Activated CD4-positive, alpha-beta T cell treated with anti-CD3 and anti-CD28 coated beads, Interleukin-2, amount 50 U/mL, for 48 hours (primary cell): ENCODE results near the gene ULBP2.
A peak's percentile ranks its signal among the peaks of the same experiment; 100 is the strongest.
"Not testable (repeated sequence)": the region's sequence is repeated elsewhere in the genome, so short reads cannot be mapped to it uniquely, and the experiment has no call there.

Source experiments
- DNase-seq, 2 experiments: peaks; one replicate each; pipeline ENCODE4 v3.0.0-alpha.2; 2020

The ULBP2 gene

DNA sequence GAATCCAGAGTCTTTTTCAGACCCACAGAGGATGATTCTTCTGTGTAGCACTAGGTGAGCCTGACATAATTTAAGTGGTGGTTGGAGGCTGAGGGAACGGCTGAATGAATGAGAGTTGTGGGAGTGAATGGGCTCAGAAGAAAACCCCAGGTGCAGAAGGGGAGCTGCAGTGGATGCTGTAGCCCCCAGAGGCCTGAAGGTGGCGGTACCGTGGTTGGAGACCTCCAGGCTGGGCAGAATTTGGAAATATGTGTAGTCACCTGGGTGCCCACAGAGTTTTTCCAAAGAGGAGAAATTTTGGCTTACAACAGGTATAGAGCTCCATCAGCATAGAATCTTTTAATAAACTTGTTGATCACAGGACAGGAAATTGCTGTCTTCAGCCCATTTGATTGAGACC is 12.4 kb upstream of the ULBP2 start:
- no peak for DNase-seq

DNA sequence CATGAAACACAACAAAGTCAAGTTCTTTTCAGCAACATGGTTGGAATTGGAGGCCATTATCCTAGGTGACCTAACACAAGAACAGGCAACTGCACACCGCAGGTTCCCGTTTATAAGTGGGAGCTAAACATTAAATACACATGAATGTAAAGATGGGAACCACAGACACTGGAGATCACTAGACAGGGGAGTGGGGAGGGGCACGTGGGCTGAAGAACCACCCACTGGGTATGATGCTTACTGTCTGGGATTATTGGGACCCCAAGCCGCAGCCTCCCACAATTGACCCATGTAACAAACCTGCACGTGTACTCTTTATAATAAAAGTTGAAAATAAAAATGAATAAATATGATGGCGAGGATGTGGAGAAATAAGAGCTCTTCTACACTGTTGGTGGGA is 10.3 kb upstream of the ULBP2 start:
- no peak for DNase-seq

DNA sequence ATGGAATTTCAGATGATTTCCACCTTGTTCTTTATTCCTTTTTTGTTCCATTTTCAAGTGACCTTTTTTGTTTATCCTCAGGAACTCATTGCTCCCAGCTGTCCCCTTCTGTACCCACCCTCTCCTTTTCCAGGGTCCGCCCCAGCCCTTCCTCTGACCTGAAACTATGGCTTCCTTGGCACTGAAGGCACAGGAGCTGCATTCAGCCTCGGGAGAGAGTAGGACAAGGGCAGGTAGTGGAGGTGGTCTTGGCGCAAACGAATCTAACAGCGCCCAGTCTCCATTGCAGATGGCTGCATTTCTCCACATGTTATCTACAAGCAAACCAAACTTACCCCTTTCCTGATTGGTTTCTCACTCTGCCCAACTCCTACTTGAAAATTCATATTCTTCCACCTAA is 8.8 kb upstream of the ULBP2 start:
- no peak for DNase-seq

DNA sequence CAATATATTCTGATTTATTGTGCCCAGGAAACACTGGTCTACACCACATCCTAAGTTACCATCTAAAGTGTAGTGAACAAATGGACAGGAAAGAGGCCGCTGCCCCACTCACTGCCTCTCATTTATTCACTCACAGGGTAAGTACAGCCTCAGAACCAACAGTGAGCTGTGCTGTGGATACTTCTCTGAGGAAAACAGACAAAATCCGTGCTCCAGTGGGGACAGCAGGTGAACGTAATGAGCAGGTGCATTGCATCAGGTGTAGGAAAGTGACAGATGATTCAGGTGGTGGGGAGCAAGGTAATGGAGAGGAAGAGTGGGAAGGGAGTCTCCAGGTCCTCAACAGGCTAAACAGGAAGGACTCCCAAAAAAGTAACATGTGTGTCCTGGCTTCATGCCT is 8.4 kb upstream of the ULBP2 start:
- no peak for DNase-seq

DNA sequence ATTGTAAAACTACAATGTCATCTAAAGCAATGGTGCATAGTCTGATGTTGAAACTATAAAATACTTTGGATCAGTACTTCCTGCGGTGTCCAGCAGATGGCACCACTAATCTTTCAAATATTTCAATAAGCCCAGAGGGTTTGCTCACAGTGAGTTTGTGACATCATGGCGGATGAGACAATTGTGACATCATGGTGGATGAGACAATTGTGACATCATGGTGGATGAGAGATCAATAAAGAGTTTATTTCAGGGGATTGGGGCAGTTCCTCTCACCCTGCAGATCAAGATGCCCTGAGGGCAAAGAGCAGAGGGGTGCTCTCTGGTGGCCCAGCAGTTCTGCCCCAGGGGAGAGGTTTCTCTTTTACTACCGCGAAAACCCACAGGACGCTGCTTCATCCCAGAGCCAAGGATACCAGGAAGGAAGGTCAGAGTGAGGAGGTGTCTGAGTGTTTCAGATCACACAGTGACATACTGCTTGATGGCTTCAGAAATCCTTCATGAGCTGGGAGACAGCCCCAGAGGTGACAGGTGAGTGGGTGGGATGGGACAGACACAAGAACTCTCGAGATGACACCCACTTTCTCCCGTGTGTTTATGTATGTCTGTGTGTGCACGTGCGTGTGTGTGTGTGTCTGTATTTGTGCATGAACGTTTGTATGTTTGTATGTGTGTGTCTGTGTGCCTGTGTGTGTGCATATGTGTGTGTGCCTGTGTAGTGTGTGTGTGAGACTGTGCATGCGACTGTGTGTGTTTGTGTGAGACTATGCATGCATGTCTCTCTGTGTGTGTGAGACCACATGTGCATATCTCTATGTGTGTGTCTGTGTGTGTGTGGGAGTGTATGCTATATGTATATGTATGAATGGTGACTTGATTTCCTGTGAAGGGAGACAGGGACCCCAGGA is 7.3 kb upstream of the ULBP2 start:
- peak; percentile 68 to 78 for DNase-seq

DNA sequence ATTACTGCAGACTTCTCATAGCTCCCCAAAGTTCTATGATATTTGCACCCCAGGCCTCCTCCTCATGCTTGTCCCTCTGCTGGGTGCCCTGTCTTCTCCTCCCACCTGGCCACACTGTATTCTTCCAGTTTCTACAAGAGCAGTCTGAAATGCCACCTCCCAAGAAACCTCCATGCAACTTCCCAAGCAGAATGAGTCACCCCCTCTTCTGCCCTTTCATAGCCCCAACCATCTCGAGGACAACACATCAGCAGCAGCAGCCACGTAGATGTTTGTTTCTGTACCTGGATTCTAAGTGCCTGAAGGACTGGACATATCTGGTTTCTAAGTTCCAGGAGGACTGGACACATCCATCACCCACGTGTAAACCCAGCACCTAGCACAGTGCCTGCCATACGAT is 6.6 kb upstream of the ULBP2 start:
- DNase-seq, result no peak

DNA sequence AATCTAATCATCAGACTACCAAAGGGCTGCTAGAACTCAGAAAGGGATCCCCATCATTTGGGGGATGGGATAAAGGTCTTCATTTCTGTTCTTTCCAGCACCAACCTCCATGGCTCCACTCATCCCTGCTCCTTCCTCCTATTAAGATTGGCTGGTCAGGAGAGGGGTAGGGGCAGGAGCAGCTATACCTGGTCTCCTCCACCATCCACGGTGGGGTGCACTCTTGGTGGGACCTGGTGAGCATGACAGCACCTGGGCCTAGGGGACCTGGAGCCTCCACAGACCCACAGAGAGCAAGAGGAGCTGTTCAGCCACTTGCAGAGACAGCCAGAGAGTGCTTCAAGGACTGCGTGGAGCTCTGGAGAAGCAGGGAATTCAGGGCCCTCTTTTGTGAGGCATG is 6.1 kb upstream of the ULBP2 start:
- no peak for DNase-seq

DNA sequence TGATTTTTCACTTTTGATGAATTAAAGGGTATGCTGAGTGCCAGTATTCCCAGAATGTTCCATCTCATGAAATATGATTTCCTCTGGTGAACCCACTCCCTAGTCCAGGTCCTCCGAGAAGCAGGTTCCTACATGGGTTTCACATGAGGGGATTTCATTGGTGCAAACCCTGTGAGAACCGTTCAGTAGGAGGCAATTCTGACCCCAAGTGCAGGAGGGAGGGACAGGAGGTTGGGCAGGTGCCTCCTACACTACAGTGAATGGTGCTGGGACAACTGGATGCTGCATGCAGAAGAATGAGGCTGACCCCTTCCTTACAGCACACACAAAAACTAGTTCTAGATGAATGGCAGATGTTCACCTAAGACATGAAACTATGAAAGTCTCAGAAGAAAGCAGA is 5.1 kb upstream of the ULBP2 start:
- no peak for DNase-seq

DNA sequence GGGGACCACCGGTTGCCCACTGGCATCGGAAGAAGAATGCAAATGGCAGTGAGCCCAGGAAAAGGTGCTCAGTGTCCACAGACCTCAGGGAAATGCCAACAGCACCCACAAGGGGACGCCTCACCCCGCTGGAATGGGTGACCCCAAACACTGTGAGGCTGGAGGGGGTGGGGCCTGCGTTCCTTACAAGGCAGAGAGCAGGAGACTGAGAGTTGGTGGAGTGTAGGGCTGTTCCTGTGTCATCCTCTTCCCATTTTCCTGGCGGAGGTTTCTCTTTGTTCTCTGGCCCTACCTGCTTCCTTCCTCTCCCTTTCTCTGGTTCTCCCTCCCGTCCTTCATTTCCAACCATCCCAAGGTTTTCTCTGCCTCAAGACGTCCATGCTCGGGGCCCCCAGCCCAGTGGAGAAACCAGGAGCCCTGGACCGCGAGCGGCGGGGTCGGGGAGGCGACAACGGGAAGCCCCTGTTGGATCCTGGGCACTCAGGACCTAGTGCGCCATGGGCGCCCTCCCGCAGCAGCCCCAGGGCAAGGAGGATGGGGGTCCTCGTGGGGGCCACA is 3.7 kb upstream of the ULBP2 start:
- DNase-seq, result not testable (repeated sequence)

DNA sequence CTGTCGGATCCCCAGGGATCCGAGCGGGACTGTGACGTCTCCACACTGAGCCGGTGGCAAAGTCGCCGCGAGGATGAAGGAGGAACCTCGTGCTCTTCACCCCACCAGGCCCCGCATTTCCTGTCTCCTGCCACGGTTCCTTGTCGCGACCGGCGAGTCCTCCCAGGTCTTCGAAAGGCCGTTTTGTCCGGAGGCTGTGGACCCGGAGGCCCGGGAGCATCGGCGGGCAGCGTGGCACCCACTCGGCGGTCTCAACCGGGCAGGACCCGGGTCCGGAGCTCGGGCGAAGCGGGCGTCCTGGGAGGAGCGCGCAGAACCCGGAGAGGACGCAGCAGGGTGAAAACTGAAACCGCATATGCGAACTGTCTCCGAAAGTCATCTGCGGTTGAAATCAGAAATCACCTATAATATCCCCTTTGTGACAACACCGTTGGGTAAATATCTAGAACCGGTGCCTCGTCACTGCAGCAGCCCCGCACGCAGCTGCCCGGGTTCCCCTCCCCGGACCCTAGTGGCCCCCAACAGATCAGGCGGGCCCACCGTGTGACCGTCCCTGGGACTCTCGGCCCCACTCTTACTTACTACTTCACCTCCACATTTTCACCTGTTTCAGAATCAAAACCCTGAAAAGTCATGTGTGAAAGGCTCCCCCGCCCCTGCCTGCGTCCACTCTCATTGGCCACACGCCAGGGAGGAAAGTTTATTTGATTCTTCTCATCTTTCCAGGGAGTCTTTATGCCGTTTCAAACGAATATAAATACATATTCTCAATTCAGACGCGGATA is 3.1 kb upstream of the ULBP2 start:
- DNase-seq, result peak; percentile 32 to 47

DNA sequence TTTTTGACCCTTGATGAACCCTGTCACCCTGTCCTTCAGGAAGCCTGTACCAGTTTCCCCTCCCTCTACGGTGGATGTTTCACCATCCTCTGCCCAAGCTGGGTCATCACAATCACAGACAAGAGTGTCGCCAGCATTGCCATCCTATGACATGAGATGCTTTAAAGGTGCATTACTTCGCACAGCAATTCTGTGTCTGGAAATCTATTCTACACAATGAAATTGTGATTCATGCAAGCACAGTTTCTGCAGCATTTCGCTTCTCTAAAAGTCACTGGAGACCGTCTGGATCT is 2.5 kb upstream of the ULBP2 start:
- no peak for DNase-seq

DNA sequence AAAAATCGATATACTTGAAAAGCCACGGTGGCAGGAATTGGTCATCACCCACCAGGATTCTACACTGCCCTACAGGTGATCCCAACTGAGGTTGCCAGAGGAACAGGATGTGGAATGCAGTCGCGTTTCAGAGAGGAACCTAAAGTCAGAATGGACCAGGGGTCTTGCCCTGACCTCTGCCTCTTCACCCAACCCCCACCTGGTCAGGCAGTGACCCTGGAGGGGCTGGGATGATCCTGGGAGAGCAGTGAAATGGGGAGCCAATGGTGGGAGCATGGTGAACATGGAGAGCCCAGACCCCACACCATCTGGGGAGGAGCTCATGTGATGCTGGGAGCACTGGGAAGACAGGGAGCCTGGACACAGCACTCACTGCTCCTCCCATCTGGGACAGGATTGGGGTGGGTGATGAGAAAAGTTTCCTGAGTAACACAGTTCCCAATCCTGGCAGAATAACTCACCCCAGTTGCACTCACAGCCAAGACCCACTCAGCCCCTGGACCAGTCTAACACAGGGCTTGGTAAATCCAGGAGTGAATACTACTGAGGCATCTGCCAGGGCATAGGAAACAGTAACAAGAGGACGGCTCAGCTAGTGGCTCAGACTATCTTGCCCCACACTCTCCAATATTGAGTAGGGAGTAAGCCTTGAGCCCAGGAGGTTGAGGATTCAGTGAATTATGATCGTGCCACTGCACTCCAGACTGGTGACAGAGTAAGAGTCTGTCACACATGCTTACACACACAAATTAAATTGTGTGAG is 1.7 kb upstream of the ULBP2 start:
- no peak for DNase-seq

DNA sequence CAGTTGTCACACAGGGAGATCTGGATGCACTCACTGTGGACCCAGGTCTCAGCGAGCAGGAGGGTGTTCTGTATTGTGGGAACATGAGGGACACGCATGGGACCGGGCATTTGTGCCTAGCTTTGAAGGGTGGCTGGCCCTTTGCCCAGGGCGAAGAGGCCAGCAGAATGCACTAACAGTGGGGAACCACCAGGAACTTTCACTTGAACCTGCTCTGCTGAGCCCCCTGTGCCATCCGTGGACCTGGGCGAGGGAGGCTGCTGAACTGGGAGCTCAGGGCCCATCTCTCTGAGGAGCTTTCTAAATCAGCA is 1.2 kb upstream of the ULBP2 start:
- DNase-seq, result no peak

DNA sequence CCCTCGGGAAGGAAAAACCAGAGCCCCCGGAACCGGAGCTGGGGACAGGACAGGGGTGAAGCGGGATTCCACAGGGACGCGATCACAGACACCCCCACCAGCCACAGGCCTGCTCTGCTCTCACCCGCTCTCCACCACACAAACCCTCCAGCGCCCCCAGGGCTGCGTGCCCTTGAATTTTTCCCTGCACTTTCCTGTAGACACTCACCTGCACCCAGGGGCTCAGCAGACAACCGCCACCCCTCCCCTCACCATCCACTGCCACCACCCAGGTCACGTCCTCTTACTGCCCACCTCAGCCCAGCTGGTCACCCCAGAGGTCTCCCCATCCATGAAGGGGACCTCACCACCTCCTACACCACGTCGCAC is 631 bp downstream of the ULBP2 start:
- DNase-seq, result no peak

DNA sequence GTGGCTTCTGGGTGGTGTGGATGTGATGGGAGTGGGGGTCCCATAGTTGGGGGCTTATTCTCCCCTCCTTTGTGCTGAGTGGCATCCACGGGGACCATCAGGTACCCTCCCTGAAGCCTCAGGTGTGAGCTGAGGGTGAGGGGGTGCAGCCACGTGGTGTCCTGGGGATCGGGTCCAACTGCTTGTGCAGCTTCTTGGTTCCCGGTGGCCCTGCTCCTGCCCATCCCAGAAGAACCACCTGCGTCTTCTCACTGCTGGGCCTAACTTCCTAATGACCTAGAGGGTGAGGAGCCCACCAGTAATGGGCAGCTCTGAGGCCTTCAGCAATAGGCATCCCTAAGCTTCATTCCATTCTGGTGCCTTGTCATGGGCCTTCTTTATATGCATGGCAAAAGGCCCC is 1.5 kb downstream of the ULBP2 start:
- DNase-seq, result not testable (repeated sequence)

DNA sequence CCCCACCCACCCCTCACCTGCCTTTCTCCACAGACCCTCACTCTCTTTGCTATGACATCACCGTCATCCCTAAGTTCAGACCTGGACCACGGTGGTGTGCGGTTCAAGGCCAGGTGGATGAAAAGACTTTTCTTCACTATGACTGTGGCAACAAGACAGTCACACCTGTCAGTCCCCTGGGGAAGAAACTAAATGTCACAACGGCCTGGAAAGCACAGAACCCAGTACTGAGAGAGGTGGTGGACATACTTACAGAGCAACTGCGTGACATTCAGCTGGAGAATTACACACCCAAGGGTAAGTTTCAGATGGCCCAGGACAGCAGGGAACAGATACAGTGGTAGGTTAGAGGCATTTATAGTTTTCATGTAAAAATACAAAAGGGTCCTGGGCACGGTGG is 3.5 kb downstream of the ULBP2 start:
- DNase-seq, result not testable (repeated sequence)

DNA sequence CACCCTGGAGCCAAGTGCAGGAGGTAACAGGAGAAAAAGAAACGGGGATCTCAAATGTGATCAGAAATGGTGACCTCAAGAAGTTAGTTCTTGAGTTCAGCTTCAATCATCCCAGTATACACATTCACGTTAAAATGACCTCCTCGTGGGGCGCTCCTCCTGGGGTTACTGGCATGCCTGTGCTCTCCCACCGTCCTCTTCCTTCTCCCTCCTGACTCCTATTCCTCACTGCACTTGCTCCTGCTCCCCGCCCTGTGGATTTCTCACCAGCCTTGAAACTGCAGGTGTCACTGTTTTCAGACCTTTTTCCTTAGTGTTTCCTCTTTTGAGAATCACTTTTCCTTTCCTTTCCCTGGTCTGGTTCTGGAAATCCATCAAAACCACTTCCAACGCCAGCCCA is 4.8 kb downstream of the ULBP2 start:
- not testable (repeated sequence) for DNase-seq

DNA sequence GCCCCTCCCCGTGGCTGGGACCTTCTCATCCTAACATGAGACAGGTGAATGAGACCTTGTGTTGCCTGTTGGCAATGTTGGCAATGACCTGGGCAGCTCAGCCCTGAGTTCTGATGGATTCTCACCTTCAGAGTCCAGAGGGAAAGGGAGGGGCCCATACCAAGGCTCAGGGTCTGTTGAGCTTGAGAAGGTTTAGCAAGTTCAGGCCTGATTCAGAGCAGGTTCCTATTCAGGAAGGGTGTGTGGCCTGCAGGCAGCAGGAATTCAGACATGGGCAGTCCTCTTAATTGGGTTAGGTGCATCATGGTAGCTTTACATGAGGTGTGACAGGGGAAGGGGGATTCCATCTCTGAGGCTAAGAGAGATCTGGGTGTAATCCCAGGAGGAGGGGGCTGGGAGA is 5.7 kb downstream of the ULBP2 start:
- not testable (repeated sequence) for DNase-seq

DNA sequence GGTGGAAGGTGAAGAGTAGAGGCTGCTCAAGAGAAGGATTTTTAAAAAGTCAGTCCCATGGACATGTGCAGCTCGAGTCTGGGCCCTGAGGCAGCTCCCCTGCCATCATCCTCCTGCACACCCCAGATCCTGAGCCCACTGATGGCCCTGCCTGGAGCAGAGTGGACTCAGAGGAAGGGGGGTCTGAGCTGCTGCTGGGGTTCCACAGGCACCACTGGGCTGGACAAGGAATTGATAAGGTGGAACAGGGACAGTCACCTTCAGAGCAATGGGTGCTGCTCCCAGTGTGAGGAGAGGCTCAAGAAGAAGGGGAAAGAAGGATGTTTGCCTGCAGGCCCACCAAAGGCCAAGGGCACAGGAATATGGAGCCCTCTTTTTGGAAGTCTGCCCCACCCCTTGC is 6.2 kb downstream of the ULBP2 start:
- DNase-seq, result no peak

DNA sequence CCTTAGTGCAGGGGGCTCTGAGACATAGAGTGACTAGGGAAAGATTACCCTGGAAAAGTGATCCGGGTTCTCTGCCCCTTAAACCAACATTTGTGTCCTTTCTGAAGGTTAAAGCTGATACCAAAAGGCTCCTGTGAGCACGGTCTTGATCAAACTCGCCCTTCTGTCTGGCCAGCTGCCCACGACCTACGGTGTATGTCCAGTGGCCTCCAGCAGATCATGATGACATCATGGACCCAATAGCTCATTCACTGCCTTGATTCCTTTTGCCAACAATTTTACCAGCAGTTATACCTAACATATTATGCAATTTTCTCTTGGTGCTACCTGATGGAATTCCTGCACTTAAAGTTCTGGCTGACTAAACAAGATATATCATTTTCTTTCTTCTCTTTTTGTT is 6.8 kb downstream of the ULBP2 start:
- no peak for DNase-seq

DNA sequence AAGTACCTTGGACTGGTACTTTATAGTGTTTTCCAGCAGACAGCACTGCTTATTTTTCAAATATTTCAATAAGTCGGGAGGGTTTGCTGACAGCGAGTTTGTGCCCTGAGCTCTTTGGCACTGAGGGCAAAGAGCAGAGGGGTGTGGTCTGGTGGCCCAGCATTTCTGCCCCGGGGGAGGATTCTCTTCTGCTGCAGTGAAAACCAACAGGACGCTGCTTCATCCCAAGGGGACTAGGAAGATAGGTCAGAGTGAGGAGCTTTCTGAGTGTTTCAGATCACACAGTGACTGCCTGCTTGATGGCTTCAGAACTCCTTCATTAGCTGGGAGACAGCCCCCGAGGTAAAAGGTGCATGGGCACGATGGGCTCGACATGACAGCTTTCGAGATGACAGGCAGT is 8.6 kb downstream of the ULBP2 start:
- no peak for DNase-seq

DNA sequence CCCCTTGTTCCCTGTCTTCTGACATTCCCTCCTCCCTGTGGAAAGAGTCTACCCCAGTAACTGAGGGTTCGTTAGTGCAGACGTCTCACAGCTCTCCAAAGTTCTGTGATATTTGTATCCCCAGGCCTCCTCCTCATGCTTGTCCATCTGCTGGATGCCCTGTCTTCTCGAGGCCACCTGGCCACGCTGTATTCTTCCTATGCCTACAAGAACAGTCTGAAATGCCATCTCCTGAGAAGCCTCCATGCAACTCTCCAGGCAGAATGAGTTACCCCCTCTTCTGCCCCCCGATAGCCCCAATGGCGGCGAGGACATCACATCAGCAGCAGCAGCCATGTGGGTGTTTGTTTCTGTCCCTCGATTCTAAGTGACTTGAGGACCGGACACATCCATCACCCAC is 9.3 kb downstream of the ULBP2 start:
- no peak for DNase-seq

DNA sequence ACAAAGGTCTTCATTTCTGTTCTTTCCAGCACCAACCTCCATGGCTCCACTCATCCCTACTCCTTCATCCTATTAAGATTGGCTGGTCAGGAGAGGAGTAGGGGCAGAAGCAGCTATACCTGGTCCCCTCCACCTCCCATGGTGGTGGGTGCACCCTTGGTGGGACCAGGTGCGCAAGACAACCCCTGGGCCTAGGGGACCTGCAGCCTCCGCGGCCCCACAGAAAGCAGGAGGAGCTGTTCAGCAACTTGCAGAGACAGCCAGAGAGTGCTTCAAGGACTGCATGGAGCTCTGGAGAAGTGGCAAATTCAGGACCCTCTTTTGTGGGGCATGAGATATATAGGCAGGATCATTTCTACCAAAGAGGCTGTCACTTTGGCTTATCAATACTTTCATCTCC is 9.8 kb downstream of the ULBP2 start:
- no peak for DNase-seq

DNA sequence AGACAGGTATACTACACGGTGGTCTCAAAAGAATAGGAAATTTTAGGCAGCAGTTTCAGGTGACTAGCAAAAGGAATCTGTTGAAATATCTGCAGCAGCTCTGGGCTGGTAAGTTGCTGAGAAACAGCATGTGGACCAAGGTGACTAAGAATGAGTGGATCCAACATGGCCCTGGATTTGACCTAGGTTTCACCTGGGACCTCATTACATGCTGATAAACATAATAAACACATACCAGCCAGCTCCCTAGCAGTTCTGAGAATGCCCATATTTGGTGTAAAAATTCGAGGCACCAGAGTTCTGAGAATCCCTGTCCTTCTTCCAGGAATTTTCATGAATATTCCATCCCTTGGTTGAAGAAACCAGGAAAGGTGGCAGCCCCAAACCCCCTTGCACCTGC is 11.6 kb downstream of the ULBP2 start:
- not testable (repeated sequence) for DNase-seq
